Lower lobe of right lung (tissue), 2 donors: ENCODE results near the gene CMTM8. TPM values are rescaled to one million over a fixed set of nuclear protein-coding genes. Genes with fewer than 3 reads are reported as not detected.

ENCODE experiments used
- ATAC-seq, 2 donors: fragments of 200-7000 bp; cut with Tn5 transposase; one replicate each; pipeline ENCODE4 v1.9.1; 2020 to 2022; ENCODE audit warnings: mild to moderate bottlenecking in 2 of 2, moderate library complexity in 2 of 2
- DNase-seq: peaks from one replicate; pipeline ENCODE4 v3.0.0-alpha.2; 2020
- H3K27ac ChIP-seq: fragments of 200-600 bp; one replicate; pipeline ENCODE4 v1.8.0; 2022
- H3K27me3 ChIP-seq: fragments of 200-600 bp; one replicate; pipeline ENCODE4 v1.8.0; 2022; ENCODE audit warnings: low read depth
- H3K36me3 ChIP-seq: fragments of 200-600 bp; one replicate; pipeline ENCODE4 v1.8.0; 2022; ENCODE audit warnings: mild to moderate bottlenecking
- H3K4me1 ChIP-seq: fragments of 200-600 bp; one replicate; pipeline ENCODE4 v1.8.0; 2022
- H3K4me3 ChIP-seq: fragments of 200-600 bp; one replicate; pipeline ENCODE4 v1.8.0; 2022; ENCODE audit warnings: mild to moderate bottlenecking
- H3K9me3 ChIP-seq: fragments of 200-600 bp; one replicate; pipeline ENCODE4 v1.8.0; 2022
- intact Hi-C: fragments of 100-400 bp; cut with DNase I; formaldehyde crosslinking; loops from one replicate; pipeline ENCODE4 v1.11.0; 2022
- total RNA-seq: library from RNA; stranded (reverse); fragmentation: NEBNext Ultra II Directional; extraction: Animal tissue kit (Norgen Biotek cat#: 25700); gene quantifications from one replicate; pipeline ENCODE4 v1.2.1, GENCODE V29; 2021
- TF ChIP-seq, protein P1 (sequence below): fragments of 200-600 bp; IDR thresholded peaks from one replicate; pipeline ENCODE4 v1.8.0; 2022; ENCODE audit warnings: antibody characterized with exemption, mild to moderate bottlenecking
- donor health status: DM: no; HTN: yes; CAD: no; lungs with severe emphysema.

Gene CMTM8
- total RNA-seq, 1 donor from 2014 or later, result 25.6 TPM

GRCh38 chr3:32401126-32401525 lies 162.6 kb downstream of the CMTM8 start:
- Histone ChIP-seq H3K9me3 (no peaks in the 10 kb centered on the region), H3K4me3 (peak overlapping the region; percentile 62), H3K27me3 (no peaks in the 10 kb centered on the region), H3K36me3 (no peaks in the 10 kb centered on the region), H3K27ac (peak overlapping the region; percentile 96), H3K4me1 (peaks cover 84% of the 10 kb centered on the region)
- intact Hi-C loops, result no loop called here
- DNase-seq, result no peak
- TF ChIP-seq, protein P1, sequence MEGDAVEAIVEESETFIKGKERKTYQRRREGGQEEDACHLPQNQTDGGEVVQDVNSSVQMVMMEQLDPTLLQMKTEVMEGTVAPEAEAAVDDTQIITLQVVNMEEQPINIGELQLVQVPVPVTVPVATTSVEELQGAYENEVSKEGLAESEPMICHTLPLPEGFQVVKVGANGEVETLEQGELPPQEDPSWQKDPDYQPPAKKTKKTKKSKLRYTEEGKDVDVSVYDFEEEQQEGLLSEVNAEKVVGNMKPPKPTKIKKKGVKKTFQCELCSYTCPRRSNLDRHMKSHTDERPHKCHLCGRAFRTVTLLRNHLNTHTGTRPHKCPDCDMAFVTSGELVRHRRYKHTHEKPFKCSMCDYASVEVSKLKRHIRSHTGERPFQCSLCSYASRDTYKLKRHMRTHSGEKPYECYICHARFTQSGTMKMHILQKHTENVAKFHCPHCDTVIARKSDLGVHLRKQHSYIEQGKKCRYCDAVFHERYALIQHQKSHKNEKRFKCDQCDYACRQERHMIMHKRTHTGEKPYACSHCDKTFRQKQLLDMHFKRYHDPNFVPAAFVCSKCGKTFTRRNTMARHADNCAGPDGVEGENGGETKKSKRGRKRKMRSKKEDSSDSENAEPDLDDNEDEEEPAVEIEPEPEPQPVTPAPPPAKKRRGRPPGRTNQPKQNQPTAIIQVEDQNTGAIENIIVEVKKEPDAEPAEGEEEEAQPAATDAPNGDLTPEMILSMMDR, result no peak
- ATAC-seq, result peak in 1 of 2 donors; percentile 34

DNA sequence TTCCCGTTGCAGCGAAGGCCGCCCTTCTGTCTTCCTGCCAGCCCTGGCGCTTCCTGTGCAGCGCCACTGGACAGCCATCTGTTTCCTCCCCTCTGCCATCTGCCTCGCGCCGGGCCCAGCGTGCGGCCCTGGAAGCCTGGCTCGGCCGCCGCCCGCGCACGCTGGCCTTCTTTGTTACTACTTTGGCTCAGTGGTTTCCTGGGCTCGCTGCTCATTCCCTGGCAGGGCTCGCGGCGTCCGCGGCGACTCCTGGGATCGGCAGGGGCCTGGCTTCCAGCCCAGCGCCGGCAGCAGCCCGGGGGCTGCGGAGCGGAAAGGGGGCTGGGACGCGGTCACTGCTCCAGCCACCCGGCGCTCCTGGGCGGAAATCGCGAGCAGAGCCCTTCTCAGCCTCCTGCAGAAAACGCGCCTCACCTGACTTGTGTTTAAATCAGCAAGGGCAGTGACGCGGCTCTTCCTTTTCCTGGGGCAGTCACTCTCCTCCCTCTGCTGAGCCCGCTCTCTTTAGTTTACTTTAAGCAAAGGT lies 163.1 kb downstream of the CMTM8 start:
- TF ChIP-seq, protein P1, result no peak
- H3K36me3 ChIP-seq, result no peaks in the 10 kb centered on the region
- H3K27me3 ChIP-seq, result no peaks in the 10 kb centered on the region
- DNase-seq (peak; percentile 82), ATAC-seq (peak; percentile 79 to 85)
- peak overlapping the region; percentile 62 for H3K4me3 ChIP-seq
- H3K9me3 ChIP-seq, result no peaks in the 10 kb centered on the region
- peaks cover 84% of the 10 kb centered on the region for H3K4me1 ChIP-seq
- H3K27ac ChIP-seq, result peak overlapping the region; percentile 96
- intact Hi-C loops, result no loop called here

DNA sequence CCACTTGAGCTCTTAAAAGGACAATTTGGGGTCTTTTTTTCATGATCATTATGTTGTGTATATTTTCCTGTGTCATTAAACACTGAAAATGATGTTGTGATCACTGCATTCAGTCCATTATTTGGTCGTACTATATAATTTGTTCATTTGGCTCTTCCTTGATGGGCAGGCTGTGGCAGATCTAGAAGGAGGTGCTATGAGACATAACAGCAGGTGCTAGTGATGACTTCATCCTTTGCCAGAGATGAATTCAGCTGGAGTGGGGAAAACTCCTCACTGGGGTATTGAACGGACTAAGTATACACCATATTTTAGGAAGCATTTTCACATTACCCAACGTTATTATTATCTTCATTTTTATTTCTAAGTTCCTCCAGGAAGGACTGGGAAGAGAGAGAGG lies 165.2 kb downstream of the CMTM8 start:
- no peaks in the 10 kb centered on the region for H3K9me3 ChIP-seq
- peak overlapping the region; percentile 96 for H3K27ac ChIP-seq
- H3K27me3 ChIP-seq, result no peaks in the 10 kb centered on the region
- intact Hi-C loops, result no loop called here
- TF ChIP-seq, protein P1, result no peak
- H3K36me3 ChIP-seq, result no peaks in the 10 kb centered on the region
- DNase-seq, result no peak
- no peak for ATAC-seq
- H3K4me3 ChIP-seq, result no peak overlapping the region
- peaks cover 94% of the 10 kb centered on the region for H3K4me1 ChIP-seq

- intact Hi-C loops, result no loop called here
- H3K4me1 ChIP-seq, result peaks cover 88% of the 10 kb centered on the region
Observed at GRCh38 chr3:32404714-32405113, 166.2 kb downstream of the CMTM8 start.

GRCh38 chr3:32405155-32405554 lies 166.7 kb downstream of the CMTM8 start:
- Histone ChIP-seq H3K27ac (peak overlapping the region; percentile 44), H3K9me3 (no peaks in the 10 kb centered on the region), H3K27me3 (no peaks in the 10 kb centered on the region), H3K36me3 (no peaks in the 10 kb centered on the region), H3K4me3 (no peak overlapping the region), H3K4me1 (peaks cover 85% of the 10 kb centered on the region)
- intact Hi-C loops, result no loop called here
- no peak for DNase-seq
- TF ChIP-seq, protein P1, result no peak
- no peak for ATAC-seq

More at GRCh38 chr3:32404714-32405113, 166.2 kb downstream of the CMTM8 start:
- Histone ChIP-seq H3K9me3 (no peaks in the 10 kb centered on the region), H3K27ac (peak overlapping the region; percentile 44), H3K27me3 (no peaks in the 10 kb centered on the region), H3K4me3 (no peak overlapping the region), H3K36me3 (no peaks in the 10 kb centered on the region)
- DNase-seq, result no peak
- ATAC-seq, result no peak
- TF ChIP-seq, protein P1, result no peak
